Cortex of kidney (tissue), 1 donor: Measurements from ENCODE around the gene SLC39A3.
"Not testable (repeated sequence)": the region's sequence is repeated elsewhere in the genome, so short reads cannot be mapped to it uniquely, and the experiment has no call there.

Experiments used
- DNase-seq: peaks from one replicate; lab custom pipeline; 2025; lab: John Stamatoyannopoulos, UW

The SLC39A3 gene

DNA sequence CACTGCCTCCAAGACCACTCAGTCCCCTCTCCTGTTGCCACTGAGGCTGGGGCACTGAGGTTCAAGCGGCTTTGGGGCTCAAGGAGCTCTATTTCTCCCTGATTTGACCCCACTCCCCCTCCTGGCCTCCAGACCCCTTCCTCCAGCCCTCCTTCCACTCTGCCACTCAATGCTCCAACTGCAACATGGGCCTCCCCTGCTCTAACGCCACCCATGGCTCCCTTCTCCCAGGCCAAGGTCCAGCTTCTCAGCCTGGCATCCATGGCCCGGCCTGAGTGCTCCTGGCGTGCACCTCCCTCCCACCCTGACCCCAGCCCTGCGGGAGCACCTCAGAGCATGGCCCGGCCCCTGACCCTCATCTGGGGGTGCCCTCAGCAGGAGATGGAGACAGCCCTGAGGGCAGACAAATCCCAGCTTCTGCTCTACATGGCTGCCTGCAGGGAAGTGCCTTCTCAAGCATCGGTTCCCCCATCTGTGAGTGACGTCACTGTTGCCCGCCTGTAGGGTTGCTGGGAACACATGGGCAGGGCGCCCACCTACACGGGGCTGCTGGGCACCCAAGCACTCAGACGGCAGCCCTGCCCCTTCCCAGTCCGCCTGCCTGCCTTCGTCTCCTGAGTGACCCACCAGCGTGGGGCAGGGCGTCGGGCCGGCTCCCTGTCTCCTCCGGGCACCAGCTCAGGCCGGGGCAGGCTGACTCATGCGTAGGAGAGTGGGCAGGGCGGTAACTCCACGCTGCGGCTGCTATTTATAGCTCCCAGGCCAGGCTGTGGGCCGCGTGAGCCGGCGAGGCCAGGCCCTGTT, 17.1 kb downstream of the SLC39A3 start:
- no peak for DNase-seq

DNA sequence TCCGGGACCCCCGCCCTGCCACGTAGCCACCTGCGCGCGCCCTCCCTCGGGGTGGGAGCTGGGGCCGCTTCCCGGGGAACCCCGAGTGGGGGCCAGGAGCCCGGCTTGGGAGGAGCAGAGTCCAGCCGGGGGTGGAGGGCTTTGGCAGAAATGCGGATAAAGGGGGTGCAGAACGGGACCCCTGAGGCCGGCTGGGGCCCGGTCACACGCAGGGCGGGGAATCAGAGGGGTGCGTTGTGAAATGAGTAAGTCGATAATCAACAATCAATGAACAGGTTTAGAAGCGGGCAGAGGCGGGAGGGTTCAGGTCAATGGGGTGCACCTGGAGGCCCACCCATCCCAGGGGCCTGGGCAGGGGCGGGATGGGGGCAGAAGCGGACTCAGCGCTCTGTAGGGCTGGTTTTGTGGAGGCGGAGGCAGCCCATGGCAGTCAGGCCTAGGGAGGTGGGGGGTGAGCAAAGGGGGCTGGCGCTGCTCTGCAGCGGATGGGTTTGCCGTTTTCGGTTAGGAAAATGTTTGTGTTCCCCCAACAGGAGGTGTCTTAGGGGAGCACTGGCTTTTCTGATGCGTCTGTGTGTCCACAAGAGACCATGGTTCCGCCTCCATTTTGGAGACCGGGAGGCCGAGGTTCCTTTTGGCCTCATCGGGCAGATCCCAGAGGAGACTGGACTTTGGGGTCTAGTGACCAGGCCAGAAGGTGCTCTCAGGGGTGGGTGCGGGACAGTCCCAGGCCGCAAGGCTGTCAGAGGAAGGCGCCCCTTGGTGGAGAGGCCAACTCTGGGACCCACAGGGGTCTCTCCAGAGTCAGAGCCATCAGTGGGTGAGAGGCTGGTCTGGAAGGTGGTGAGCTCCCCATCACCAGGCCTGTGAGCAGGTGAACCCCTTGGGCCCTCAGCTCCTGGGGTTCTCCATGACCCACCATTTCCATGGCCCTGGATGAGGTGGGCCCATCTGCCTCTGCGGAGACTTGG, 18.0 kb downstream of the SLC39A3 start:
- DNase-seq, result no peak

DNA sequence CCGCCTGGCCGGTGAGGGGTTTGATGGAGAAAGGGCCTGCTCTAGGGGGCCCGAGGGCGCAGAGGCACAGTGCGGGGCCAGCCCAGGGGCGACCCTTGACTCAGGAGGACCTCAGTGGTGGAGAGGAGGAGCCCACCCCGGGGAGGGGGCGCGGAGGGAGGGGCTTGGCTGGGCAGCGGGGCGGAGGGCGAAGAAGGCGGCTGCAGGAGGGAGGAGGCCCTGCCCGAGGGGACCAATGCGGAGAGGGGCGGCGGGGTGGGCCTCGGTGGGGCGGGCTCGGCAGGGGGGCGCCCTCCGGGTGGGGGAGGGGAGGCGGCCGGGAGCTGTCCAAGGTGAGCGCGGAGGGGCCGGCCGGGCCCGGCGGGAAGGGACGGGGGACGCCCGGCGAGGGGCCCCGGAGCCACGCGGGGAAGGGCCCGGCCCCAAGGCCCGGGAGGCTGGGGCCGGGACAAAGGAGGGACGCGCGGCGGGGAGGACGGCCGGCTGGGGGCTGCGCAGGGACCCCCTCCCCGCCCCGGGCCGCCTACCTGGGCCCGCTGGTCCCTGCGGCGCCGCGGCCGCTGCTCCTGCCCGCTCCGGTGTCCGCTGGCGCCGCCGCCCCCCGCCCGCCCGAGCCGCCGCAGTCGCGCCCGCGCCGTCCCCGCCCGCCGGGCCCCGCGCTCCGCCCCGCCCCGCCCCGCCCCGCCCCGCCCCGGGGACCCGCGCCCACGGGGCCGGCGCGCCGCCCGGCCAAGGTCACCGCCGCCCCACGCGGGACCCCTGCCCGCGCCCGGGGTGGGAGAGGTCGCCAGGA, 18.8 kb downstream of the SLC39A3 start, which contains the start of gene DIRAS1:
DIRAS1 (minus strand) TSS at position 596 of the 793 bp plus-strand sequence. CDS start 3,566 bp downstream, outside the sequence.
- DNase-seq, result no peak

GRCh38 chr19:2719920-2720776, 19.7 kb downstream of the SLC39A3 start:
- DNase-seq, result no peak

- DNase-seq, result no peak
These were observed 20.5 kb downstream of the SLC39A3 start for GRCh38 chr19:2719232-2719735.

DNA sequence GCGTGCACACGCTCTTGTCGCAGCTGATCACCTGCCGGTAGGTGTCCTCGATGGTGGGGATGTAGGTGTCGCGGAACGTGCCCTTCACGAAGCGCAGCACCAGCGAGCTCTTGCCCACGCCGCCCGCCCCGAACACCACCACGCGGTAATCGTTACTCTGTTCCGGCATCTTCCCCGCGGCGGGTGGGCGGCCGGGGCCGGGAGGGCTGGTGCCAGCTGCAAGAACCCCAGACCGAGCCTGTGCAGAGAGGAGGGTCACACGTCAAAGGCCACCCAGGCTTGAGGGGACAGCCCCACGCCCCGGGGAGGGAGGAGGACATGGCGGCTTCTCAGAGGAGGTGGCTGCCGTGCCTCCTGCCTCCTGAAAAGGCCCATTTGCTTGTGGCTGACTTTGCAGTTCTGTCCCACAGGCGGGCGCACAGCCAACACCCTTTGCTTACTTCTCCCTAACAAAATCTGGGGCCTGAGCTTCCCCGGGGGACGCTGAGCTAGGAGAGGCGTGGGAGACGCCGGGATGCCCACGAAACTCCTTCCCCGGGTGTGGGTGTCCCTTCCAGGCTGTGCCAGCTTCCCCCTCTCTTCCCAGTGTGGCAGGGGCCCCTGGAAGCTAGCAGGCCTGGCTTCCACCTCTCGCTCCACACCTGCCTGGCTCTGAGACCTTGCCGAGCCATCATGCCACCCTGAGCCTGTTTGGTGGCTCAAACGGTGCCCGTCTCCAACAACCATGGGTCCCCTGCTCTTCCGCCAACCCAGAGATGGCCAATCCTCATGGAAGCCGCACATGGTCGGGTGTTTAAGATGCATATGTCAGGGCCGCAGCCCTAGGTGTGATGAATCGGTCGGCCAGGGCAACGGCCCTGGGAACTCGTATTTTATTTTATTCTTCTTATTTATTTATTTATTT, 21.9 kb downstream of the SLC39A3 start:
- DNase-seq, result no peak

GRCh38 chr19:2716722-2717637, 22.8 kb downstream of the SLC39A3 start:
- DNase-seq, result no peak

DNA sequence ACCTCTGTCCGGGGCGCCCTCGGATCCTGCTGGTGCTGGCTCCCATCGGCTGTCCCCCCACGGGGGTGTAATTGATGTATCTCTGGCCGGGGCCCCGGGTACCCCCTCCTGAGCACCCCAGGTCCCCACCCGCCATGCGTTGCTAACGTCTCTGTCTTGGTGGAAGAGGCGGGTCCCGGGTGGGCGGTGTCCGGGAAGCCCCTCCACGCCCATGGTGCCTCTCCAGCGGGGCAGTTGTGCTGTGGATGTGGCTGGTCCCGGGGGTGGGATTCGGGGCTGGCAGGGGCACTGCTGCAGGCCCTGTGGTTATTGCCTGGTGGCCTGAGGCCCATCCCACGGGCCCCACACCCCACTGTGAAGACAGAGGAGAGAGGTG, 23.6 kb downstream of the SLC39A3 start:
- no peak for DNase-seq

DNA sequence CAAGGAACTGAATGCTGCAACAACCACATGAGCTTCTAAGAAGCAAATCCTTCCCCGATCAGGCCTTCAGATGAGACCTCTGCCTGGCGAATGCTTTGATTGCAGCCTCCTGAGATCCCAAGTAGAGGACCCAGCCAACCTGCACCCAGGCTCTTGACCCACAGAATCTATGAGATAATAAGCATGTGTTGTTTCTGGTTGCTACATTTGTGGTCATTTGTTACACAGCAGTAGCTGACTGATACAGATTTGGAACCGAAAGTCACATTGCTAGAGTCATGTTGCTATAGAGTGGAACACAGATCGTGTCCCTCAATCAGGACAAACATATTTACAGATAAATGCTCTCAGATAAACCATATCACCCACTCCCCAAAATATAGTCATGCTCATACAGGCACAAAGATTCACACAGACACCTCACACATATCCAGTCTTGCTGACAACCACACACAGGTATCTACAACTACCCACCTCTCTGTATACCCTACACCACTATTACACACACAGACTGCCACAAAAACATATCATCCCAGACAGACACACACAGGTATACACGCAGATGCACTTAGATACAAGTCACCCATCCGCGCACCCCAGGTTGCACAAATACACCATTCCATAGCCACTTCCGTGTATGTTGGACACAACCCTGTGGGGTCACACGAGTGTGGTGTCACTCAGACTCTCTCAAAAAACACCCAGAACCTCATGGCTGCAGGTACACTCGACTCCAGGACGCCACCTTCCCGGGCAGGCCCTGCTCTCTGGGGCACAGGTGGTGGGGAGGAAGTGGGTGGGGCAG, 24.1 kb downstream of the SLC39A3 start:
- DNase-seq, result no peak

- no peak for DNase-seq
These were observed 25.1 kb downstream of the SLC39A3 start for GRCh38 chr19:2714531-2715269.

- DNase-seq, result not testable (repeated sequence)
These were observed 25.7 kb downstream of the SLC39A3 start for GRCh38 chr19:2714102-2714501.

DNA sequence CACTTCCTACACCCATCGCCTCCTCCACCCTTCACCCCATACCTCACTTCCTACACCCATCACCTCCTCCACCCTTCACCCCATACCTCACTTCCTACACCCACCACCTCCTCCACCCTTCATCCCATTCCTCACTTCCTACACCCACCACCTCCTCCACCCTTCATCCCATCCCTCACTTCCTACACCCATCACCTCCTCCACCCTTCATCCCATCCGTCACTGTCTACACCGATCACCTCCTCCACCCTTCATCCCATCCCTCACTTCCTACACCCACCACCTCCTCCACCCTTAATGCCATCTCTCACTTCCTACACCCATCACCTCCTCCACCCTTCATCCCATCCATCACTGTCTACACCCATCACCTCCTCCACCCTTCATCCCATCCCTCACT, 26.6 kb downstream of the SLC39A3 start:
- not testable (repeated sequence) for DNase-seq

DNA sequence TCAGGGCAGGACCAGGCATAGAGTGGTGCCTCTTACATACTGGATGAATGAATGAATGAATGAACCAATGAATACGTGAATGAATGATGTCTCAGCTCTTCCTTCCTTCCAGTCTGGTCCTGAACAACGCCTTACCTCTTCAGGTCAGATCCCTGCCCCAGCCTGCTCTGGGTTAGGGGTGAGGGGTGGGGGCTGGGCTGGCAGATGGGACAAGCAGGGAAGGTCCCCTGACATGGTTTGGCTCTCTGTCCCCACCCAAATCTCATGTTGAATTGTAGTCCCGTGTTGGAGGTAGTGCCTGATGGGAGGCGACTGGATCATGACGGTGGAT, 28.0 kb downstream of the SLC39A3 start:
- DNase-seq, result no peak

GRCh38 chr19:2711172-2711874, 28.5 kb downstream of the SLC39A3 start:
- DNase-seq, result no peak

- DNase-seq, result no peak
These were observed 33.6 kb downstream of the SLC39A3 start for GRCh38 chr19:2706251-2706650.

DNA sequence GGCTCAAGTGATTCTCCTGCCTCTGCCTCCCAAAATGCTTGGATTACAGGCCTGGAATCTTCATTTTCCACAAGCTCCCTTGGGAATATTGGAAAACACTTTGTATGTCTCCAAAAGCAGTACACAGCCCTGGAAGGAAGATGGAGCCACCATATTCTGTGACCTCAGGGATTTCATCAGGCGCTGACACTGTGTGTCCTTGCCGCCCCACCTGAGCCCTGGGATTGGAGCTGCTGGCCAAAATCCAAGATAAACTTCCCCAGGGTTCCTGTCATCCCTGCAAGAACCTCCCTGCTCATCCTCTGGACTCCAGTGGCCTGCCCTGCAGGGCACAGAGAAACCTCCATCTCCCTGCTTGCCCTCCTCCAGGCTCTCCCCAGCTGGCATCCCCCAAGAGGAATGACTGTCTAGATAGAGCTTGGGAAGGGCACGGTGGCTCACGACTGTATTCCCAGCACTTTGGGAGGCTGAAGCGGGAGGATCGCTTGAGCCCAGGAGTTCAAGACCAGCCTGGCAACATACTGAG, 36.1 kb downstream of the SLC39A3 start:
- DNase-seq, result no peak
